ENCODE data around the gene CCDC88C. TPM values are rescaled to one million over a fixed set of nuclear protein-coding genes. Genes with fewer than 3 reads are reported as not detected.

The CCDC88C gene
- total RNA-seq, 1 experiment from 2014 or later: 29.8 TPM

DNA sequence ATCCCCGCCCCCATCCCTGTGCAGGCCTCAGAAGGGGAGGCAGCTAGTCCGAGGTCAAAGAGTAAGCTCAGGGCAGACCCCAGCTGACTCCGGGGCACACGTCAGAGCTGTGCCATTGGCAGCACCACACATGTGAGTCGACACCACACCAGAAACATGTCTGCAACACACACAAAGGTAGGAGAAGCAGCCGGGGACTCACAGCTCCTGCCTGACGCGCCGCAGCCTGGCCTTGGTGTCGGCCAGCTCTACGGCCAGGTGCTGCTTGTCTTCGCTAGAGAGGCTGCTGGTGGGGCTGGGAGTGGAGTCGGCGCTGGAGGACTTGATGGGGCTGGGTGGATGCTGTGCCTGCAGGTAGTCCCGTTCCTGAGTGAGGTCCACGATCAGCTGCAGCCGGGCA, 78.5 kb downstream of the CCDC88C start:
- POLR2A ChIA-PET: no interaction called here
- H3K4me3 Mint-ChIP-seq (ENCODE audit: unreplicated experiment): no peak overlapping the region
- intact Hi-C loops (cut with micrococcal nuclease; ENCODE audit: unreplicated experiment): no loop called here
- Histone ChIP-seq H3K27me3 (replicated peaks; ENCODE audit: control insufficient read depth, insufficient read depth, low read length) (no peaks in the 10 kb centered on the region), H3K36me3 (ENCODE audit: control insufficient read depth, insufficient read depth, low read length) (no peaks in the 10 kb centered on the region; the same call in none of the 2 replicates), H3K4me1 (no peaks in the 10 kb centered on the region), H3K9me3 (no peaks in the 10 kb centered on the region), H3K4me3 (ENCODE audit: low read depth, low read length) (no peak overlapping the region)
- BruUV-seq (replicated peaks): no TSS peak
- no peak overlapping the region for H3K27ac Mint-ChIP-seq (ENCODE audit: unreplicated experiment)
- DNase-seq: no peak
- no peaks in the 10 kb centered on the region for H3K4me1 Mint-ChIP-seq (ENCODE audit: low read depth, unreplicated experiment)
- H3K36me3 Mint-ChIP-seq (ENCODE audit: insufficient read depth, unreplicated experiment): peaks cover 16% of the 10 kb centered on the region
- no peaks in the 10 kb centered on the region for H3K27me3 Mint-ChIP-seq (ENCODE audit: insufficient read depth, unreplicated experiment)
- no peaks in the 10 kb centered on the region for H3K9me3 Mint-ChIP-seq (ENCODE audit: unreplicated experiment)
- CTCF ChIA-PET: no interaction called here
- TF ChIP-seq, protein P1, sequence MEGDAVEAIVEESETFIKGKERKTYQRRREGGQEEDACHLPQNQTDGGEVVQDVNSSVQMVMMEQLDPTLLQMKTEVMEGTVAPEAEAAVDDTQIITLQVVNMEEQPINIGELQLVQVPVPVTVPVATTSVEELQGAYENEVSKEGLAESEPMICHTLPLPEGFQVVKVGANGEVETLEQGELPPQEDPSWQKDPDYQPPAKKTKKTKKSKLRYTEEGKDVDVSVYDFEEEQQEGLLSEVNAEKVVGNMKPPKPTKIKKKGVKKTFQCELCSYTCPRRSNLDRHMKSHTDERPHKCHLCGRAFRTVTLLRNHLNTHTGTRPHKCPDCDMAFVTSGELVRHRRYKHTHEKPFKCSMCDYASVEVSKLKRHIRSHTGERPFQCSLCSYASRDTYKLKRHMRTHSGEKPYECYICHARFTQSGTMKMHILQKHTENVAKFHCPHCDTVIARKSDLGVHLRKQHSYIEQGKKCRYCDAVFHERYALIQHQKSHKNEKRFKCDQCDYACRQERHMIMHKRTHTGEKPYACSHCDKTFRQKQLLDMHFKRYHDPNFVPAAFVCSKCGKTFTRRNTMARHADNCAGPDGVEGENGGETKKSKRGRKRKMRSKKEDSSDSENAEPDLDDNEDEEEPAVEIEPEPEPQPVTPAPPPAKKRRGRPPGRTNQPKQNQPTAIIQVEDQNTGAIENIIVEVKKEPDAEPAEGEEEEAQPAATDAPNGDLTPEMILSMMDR (IDR thresholded peaks at IDR 0.05; ENCODE audit: insufficient read depth in 1 of 2, low read depth in 1 of 2, low read length in 1 of 2, severe bottlenecking in 1 of 2, unreplicated experiment in 1 of 2): no peak

DNA sequence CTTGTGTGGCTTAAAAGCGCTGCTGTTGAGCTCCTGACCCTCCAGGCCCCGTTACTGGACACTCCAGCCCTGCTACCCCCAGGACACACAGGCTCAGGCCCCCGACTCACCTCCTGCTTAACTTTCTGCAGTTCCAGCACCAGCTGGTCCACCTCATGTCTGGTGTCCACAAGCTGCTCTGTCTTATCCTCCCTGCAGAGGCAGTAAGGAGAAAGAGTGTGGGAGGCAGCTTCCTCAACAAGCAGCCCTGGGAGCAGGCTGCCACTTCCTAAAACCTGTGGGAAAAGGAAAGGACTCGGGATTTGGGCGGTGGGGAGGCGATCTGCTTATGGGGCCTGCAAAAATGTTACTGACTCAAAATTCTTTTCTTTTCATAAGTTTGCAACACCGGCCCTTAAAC, 79.2 kb downstream of the CCDC88C start:
- no peak for DNase-seq
- Mint-ChIP-seq H3K27ac (ENCODE audit: unreplicated experiment) (no peak overlapping the region), H3K9me3 (ENCODE audit: unreplicated experiment) (no peaks in the 10 kb centered on the region), H3K4me3 (ENCODE audit: unreplicated experiment) (no peak overlapping the region), H3K4me1 (ENCODE audit: low read depth, unreplicated experiment) (no peaks in the 10 kb centered on the region), H3K36me3 (ENCODE audit: insufficient read depth, unreplicated experiment) (peaks cover 16% of the 10 kb centered on the region), H3K27me3 (ENCODE audit: insufficient read depth, unreplicated experiment) (no peaks in the 10 kb centered on the region)
- intact Hi-C loops (cut with micrococcal nuclease; ENCODE audit: unreplicated experiment): no loop called here
- ChIA-PET CTCF (no interaction called here), POLR2A (no interaction called here)
- no TSS peak for BruUV-seq (replicated peaks)
- no peaks in the 10 kb centered on the region; the same call in none of the 2 replicates for H3K36me3 ChIP-seq (ENCODE audit: control insufficient read depth, insufficient read depth, low read length)
- no peaks in the 10 kb centered on the region for H3K27me3 ChIP-seq (replicated peaks; ENCODE audit: control insufficient read depth, insufficient read depth, low read length)
- H3K4me1 ChIP-seq: no peaks in the 10 kb centered on the region
- no peak overlapping the region for H3K4me3 ChIP-seq (ENCODE audit: low read depth, low read length)
- no peaks in the 10 kb centered on the region for H3K9me3 ChIP-seq
- TF ChIP-seq, protein P1 (IDR thresholded peaks at IDR 0.05; ENCODE audit: insufficient read depth in 1 of 2, low read depth in 1 of 2, low read length in 1 of 2, severe bottlenecking in 1 of 2, unreplicated experiment in 1 of 2): no peak

DNA sequence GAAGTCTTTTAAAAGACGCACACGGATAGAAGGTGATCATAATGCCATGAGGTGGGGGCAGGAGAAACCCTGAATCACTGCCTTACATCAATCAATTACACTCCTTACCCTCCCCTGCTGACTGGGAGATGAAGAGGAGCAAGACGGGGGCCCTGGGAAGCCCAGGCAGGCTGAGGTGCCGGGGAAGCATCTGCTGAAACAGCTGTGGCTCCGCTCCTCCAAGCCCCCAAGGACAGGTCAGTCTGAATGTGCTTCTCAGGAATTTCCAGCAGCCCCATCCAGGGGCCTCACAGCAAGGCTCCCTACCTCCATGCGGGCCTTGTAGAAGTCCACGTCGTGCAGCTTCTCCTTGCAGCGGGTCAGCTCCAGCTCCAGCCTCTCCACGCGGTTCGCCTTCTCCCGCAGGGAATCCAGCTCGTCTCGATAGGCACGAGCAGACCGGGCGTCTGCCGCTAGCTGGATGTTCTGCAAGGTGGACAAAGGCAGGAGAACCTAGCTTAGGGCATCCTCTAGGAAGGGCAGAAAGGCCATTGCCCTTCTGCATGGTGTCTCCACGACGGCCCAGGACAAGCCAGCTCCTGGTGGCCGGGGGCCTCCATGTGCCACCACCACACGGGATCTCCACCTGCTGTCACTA, 79.8 kb downstream of the CCDC88C start:
- intact Hi-C loops (cut with micrococcal nuclease; ENCODE audit: unreplicated experiment): no loop called here
- no peak overlapping the region for H3K4me3 ChIP-seq (ENCODE audit: low read depth, low read length)
- TF ChIP-seq, protein P1 (IDR thresholded peaks at IDR 0.05; ENCODE audit: insufficient read depth in 1 of 2, low read depth in 1 of 2, low read length in 1 of 2, severe bottlenecking in 1 of 2, unreplicated experiment in 1 of 2): no peak
- Mint-ChIP-seq H3K9me3 (ENCODE audit: unreplicated experiment) (no peaks in the 10 kb centered on the region), H3K4me3 (ENCODE audit: unreplicated experiment) (no peak overlapping the region), H3K4me1 (ENCODE audit: low read depth, unreplicated experiment) (peaks cover under 1% of the 10 kb centered on the region), H3K27me3 (ENCODE audit: insufficient read depth, unreplicated experiment) (no peaks in the 10 kb centered on the region), H3K36me3 (ENCODE audit: insufficient read depth, unreplicated experiment) (peaks cover 16% of the 10 kb centered on the region), H3K27ac (ENCODE audit: unreplicated experiment) (no peak overlapping the region)
- H3K4me1 ChIP-seq: no peaks in the 10 kb centered on the region
- no peak for DNase-seq
- H3K9me3 ChIP-seq: no peaks in the 10 kb centered on the region
- no peaks in the 10 kb centered on the region for H3K27me3 ChIP-seq (replicated peaks; ENCODE audit: control insufficient read depth, insufficient read depth, low read length)
- H3K36me3 ChIP-seq (ENCODE audit: control insufficient read depth, insufficient read depth, low read length): no peaks in the 10 kb centered on the region; the same call in none of the 2 replicates
- ChIA-PET CTCF (no interaction called here), POLR2A (interaction anchor here (0.6 kb wide), 1 partner anchor 23 kb away, joined by 4 read pairs; no protein-coding TSS in a partner anchor)
- BruUV-seq (replicated peaks): no TSS peak
